ENCODE measurements around the gene CCDC18. TPM values are rescaled to one million over a fixed set of nuclear protein-coding genes. Genes with fewer than 3 reads are reported as not detected.

CCDC18 gene
- 1 to 10 TPM; 5.0 to 6.9 TPM for total RNA-seq

- peaks cover 0 to 35% of the 10 kb centered on the region in 2 donors for H3K4me1 ChIP-seq
- DNase-seq (ENCODE audit: low spot score): no peak
- no peaks in the 10 kb centered on the region for H3K36me3 ChIP-seq
- H3K27me3 ChIP-seq: no peaks in the 10 kb centered on the region
- H3K4me3 ChIP-seq: peak within 1 kb of the TSS; percentile 79 to 88
- no peak for TF ChIP-seq CTCF (IDR thresholded peaks at IDR 0.05)
- no peaks in the 10 kb centered on the region for H3K9me3 ChIP-seq
- H3K27ac ChIP-seq: peak within 1 kb of the TSS; percentile 98 to 99
Observed at GRCh38 chr1:93180723-93181613, at the start of gene CCDC18. CCDC18 (plus strand) TSS chr1:93180724; CDS start chr1:93183362, 2,638 bp downstream.

DNA sequence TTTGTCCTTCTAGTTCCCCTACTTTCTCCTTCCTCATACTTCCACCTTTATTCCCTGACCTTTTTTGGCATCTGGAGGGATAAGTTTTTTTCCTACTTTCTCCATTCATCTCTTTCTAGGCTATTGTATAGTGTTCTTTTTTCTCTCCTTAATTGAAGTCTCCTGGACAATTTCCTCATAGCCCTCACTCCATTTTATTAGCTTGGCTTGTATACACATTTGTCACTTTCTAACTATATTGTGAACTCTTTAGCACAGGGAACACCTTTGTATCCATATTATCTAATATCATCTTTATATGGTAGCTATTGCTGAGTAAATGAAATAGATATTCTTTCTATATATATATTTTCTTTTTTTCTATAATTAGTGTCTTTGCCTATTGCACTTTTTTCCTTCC is 47.9 kb upstream of the CCDC18 start:
- Histone ChIP-seq H3K4me3 (no peak overlapping the region), H3K27ac (no peak overlapping the region), H3K36me3 (peaks cover 28% of the 10 kb centered on the region), H3K9me3 (no peaks in the 10 kb centered on the region), H3K4me1 (no peaks in the 10 kb centered on the region), H3K27me3 (no peaks in the 10 kb centered on the region)
- no peak for DNase-seq (ENCODE audit: low spot score)
- TF ChIP-seq CTCF (IDR thresholded peaks at IDR 0.05): no peak

DNA sequence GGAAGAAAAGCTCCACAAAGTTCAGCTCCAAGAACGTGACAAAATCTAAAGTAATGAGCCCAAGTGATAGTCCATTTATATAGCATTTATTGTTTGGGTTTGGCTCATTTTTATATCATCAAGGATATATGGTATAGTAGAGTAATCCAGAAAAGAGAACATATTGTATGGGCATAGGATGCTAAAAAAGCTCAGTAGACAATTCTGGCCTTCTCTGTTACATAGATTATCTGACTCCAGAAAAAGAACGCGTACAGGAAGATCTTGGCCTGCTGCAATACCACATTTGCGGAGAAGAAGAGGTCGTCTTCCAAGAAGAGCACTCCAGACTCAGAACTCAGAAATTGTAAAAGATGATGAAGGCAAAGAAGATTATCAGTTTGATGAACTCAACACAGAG is 44.1 kb upstream of the CCDC18 start:
- no peaks in the 10 kb centered on the region for H3K4me1 ChIP-seq
- peaks cover 28% of the 10 kb centered on the region for H3K36me3 ChIP-seq
- DNase-seq (ENCODE audit: low spot score): no peak
- no peaks in the 10 kb centered on the region for H3K27me3 ChIP-seq
- no peaks in the 10 kb centered on the region for H3K9me3 ChIP-seq
- no peak overlapping the region for H3K4me3 ChIP-seq
- no peak overlapping the region for H3K27ac ChIP-seq
- TF ChIP-seq CTCF (IDR thresholded peaks at IDR 0.05): no peak

DNA sequence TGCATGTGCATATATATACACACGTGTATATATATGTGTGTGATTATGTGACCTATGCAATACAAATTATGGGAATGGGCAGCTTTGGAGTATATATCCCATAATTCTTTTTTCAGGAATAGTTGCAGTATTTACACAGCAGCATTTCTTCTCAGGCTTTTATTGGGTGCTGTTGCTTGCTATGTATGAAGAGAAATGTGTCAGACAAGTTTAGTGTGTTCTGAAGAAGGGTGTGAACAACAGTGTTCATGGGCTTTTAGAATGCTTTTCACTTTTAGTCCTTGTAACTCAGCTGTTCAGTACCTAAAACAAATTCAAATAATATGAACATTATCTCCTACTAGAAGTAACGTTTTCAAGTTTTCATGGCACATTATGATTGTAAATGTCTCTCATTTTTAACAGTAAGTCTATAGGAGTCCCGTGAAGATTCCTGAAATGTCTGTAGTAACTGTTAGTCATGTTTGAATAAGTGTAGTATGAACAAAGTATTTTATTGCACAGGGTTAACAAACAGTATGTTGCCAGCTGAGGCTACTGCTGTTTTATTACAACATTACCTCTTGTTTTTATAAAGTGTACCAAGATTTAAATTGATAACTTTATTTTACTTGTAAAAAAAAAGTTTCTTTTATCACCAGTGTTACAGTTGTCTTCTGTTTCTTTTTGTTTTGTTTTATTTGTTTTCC is 42.8 kb upstream of the CCDC18 start:
- peaks cover 28% of the 10 kb centered on the region for H3K36me3 ChIP-seq
- no peak for TF ChIP-seq CTCF (IDR thresholded peaks at IDR 0.05)
- H3K27me3 ChIP-seq: no peaks in the 10 kb centered on the region
- H3K4me1 ChIP-seq: no peaks in the 10 kb centered on the region
- DNase-seq (ENCODE audit: low spot score): no peak
- H3K4me3 ChIP-seq: no peak overlapping the region
- H3K27ac ChIP-seq: no peak overlapping the region
- no peaks in the 10 kb centered on the region for H3K9me3 ChIP-seq

- Histone ChIP-seq H3K4me1 (no peaks in the 10 kb centered on the region), H3K27ac (no peak overlapping the region), H3K27me3 (no peaks in the 10 kb centered on the region), H3K9me3 (no peaks in the 10 kb centered on the region), H3K4me3 (no peak overlapping the region), H3K36me3 (peaks cover 19% of the 10 kb centered on the region)
- DNase-seq (ENCODE audit: low spot score): no peak
- TF ChIP-seq CTCF (IDR thresholded peaks at IDR 0.05): no peak
Observed at GRCh38 chr1:93140106-93140505, 40.4 kb upstream of the CCDC18 start.
